ENCODE data around the gene GRK3. TPM values are rescaled to one million over a fixed set of nuclear protein-coding genes. Genes with fewer than 3 reads are reported as not detected.
"Not testable (repeated sequence)": the region's sequence is repeated elsewhere in the genome, so short reads cannot be mapped to it uniquely, and the experiment has no call there.

GRK3 gene
- total RNA-seq, 4 donors from 2014 or later: 3.6 to 10.9 (median 7.1) TPM

- H3K4me1 ChIP-seq: no peaks in the 10 kb centered on the region
- no peaks in the 10 kb centered on the region for H3K9me3 ChIP-seq
- no peak for TF ChIP-seq POLR2A (IDR thresholded peaks at IDR 0.05)
- no peak for TF ChIP-seq CTCF (IDR thresholded peaks at IDR 0.05)
- TF ChIP-seq POLR2AphosphoS5 (IDR thresholded peaks at IDR 0.05): no peak
- no peak for TF ChIP-seq EP300 (IDR thresholded peaks at IDR 0.05)
- DNase-seq (ENCODE audit: low spot score in 2 of 2): no peak
- WGBS: 89% methylated on average over 2 of the region's 2 CpGs
- H3K27ac ChIP-seq: no peak overlapping the region
- H3K4me3 ChIP-seq: no peak overlapping the region
- H3K27me3 ChIP-seq: no peaks in the 10 kb centered on the region
- no peaks in the 10 kb centered on the region for H3K36me3 ChIP-seq
These were observed 38.0 kb downstream of the GRK3 start for GRCh38 chr22:25602445-25602844.

GRCh38 chr22:25602916-25603315 is 38.4 kb downstream of the GRK3 start:
- TF ChIP-seq POLR2A (IDR thresholded peaks at IDR 0.05) (no peak), CTCF (IDR thresholded peaks at IDR 0.05) (no peak), EP300 (IDR thresholded peaks at IDR 0.05) (no peak), POLR2AphosphoS5 (IDR thresholded peaks at IDR 0.05) (no peak)
- H3K27ac ChIP-seq: no peak overlapping the region
- WGBS: 78% methylated on average over 6 of the region's 6 CpGs

GRCh38 chr22:25605146-25605545 is 40.7 kb downstream of the GRK3 start:
- H3K4me1 ChIP-seq; H3K27ac ChIP-seq; H3K27me3 ChIP-seq; H3K9me3 ChIP-seq; H3K36me3 ChIP-seq; H3K4me3 ChIP-seq; DNase-seq (ENCODE audit: low spot score in 2 of 2): not testable (repeated sequence)
- WGBS: 96% methylated on average over 3 of the region's 3 CpGs

More at GRCh38 chr22:25602916-25603315, 38.4 kb downstream of the GRK3 start:
- no peak for DNase-seq (ENCODE audit: low spot score in 2 of 2)
- Histone ChIP-seq H3K4me1 (no peaks in the 10 kb centered on the region), H3K4me3 (no peak overlapping the region), H3K9me3 (no peaks in the 10 kb centered on the region), H3K27me3 (no peaks in the 10 kb centered on the region), H3K36me3 (no peaks in the 10 kb centered on the region)

- WGBS: 94% methylated on average over 5 of the region's 5 CpGs
- H3K9me3 ChIP-seq; H3K36me3 ChIP-seq; DNase-seq (ENCODE audit: low spot score in 2 of 2); H3K27me3 ChIP-seq; H3K27ac ChIP-seq; H3K4me3 ChIP-seq; H3K4me1 ChIP-seq: not testable (repeated sequence)
These were observed 41.1 kb downstream of the GRK3 start for GRCh38 chr22:25605565-25605964.

GRCh38 chr22:25611284-25611683 is 46.8 kb downstream of the GRK3 start:
- H3K27me3 ChIP-seq; H3K4me3 ChIP-seq; H3K4me1 ChIP-seq; H3K36me3 ChIP-seq; H3K9me3 ChIP-seq; H3K27ac ChIP-seq; DNase-seq (ENCODE audit: low spot score in 2 of 2): not testable (repeated sequence)
- 88% methylated on average over 1 of the region's 1 CpG for WGBS

- not testable (repeated sequence) for H3K27me3 ChIP-seq; H3K36me3 ChIP-seq; DNase-seq (ENCODE audit: low spot score in 2 of 2); H3K27ac ChIP-seq; H3K4me3 ChIP-seq; H3K4me1 ChIP-seq; H3K9me3 ChIP-seq
- WGBS: 50% methylated on average over 1 of the region's 3 CpGs
These were observed 48.7 kb downstream of the GRK3 start for GRCh38 chr22:25613131-25613530.

GRCh38 chr22:25613558-25613957 is 49.1 kb downstream of the GRK3 start:
- H3K27ac ChIP-seq; H3K27me3 ChIP-seq; H3K36me3 ChIP-seq; DNase-seq (ENCODE audit: low spot score in 2 of 2); H3K9me3 ChIP-seq; H3K4me3 ChIP-seq; H3K4me1 ChIP-seq: not testable (repeated sequence)
- WGBS: 43% methylated on average over 3 of the region's 4 CpGs

- 52% methylated on average over 3 of the region's 3 CpGs for WGBS
- not testable (repeated sequence) for H3K4me3 ChIP-seq; H3K36me3 ChIP-seq; H3K27me3 ChIP-seq; H3K27ac ChIP-seq; DNase-seq (ENCODE audit: low spot score in 2 of 2); H3K4me1 ChIP-seq; H3K9me3 ChIP-seq
These were observed 50.3 kb downstream of the GRK3 start for GRCh38 chr22:25614791-25615190.

- TF ChIP-seq CTCF (IDR thresholded peaks at IDR 0.05): no peak
- no peak for TF ChIP-seq POLR2A (IDR thresholded peaks at IDR 0.05)
- no peak for TF ChIP-seq EP300 (IDR thresholded peaks at IDR 0.05)
- TF ChIP-seq POLR2AphosphoS5 (IDR thresholded peaks at IDR 0.05): no peak
- DNase-seq (ENCODE audit: low spot score in 2 of 2): no peak
These were observed 57.5 kb downstream of the GRK3 start for GRCh38 chr22:25621986-25622385.

More at GRCh38 chr22:25621986-25622385, 57.5 kb downstream of the GRK3 start:
- WGBS: 82% methylated on average over 7 of the region's 7 CpGs
- H3K4me3 ChIP-seq: no peak overlapping the region
- no peak overlapping the region for H3K27ac ChIP-seq
- no peaks in the 10 kb centered on the region for H3K36me3 ChIP-seq
- H3K9me3 ChIP-seq: no peaks in the 10 kb centered on the region
- H3K4me1 ChIP-seq: peaks cover 4% of the 10 kb centered on the region
- no peaks in the 10 kb centered on the region for H3K27me3 ChIP-seq

All from suprapubic skin (tissue), 4 donors.